KMS-11 (cell line): ENCODE data around the gene GAL3ST3.

Experiments
- H2AFZ ChIP-seq: fragments of 200-600 bp; sonication (generic); 2 replicates; pipeline ENCODE4 v1.6.1; 2016; ENCODE audit warnings: antibody characterized with exemption, mixed run types, low read depth
- H3K27ac ChIP-seq: fragments of 200-600 bp; sonication (generic); 2 replicates; pipeline ENCODE4 v1.6.1; 2016; ENCODE audit warnings: mild to moderate bottlenecking, mixed run types
- H3K27me3 ChIP-seq: fragments of 200-600 bp; sonication (generic); 2 replicates; pipeline ENCODE4 v1.6.1; 2017; ENCODE audit warnings: mild to moderate bottlenecking, low read depth, mixed run types, moderate library complexity; ENCODE audit not compliant: insufficient read depth
- H3K36me3 ChIP-seq: fragments of 200-600 bp; sonication (generic); 2 replicates; pipeline ENCODE4 v1.6.1; 2017; ENCODE audit warnings: mild to moderate bottlenecking, mixed run types; ENCODE audit not compliant: insufficient read depth
- H3K4me1 ChIP-seq: fragments of 200-600 bp; sonication (generic); 2 replicates; pipeline ENCODE4 v1.6.1; 2016; ENCODE audit warnings: mild to moderate bottlenecking, low read depth, mixed run types; ENCODE audit not compliant: poor library complexity, severe bottlenecking
- H3K4me2 ChIP-seq: fragments of 200-600 bp; sonication (generic); 2 replicates; pipeline ENCODE4 v1.7.0; 2016; ENCODE audit warnings: mild to moderate bottlenecking, mixed run types
- H3K4me3 ChIP-seq: fragments of 200-600 bp; sonication (generic); IDR thresholded peaks from 2 replicates; pipeline ENCODE4 v1.6.1; 2017; ENCODE audit warnings: low read depth, low read length, mixed read lengths; ENCODE audit not compliant: insufficient read depth
- H3K79me2 ChIP-seq: fragments of 200-600 bp; sonication (generic); 2 replicates; pipeline ENCODE4 v1.6.1; 2016; ENCODE audit warnings: low read depth, mixed run types; ENCODE audit not compliant: insufficient read depth
- H3K9ac ChIP-seq: fragments of 200-600 bp; sonication (generic); 2 replicates; pipeline ENCODE4 v1.6.1; 2016; ENCODE audit warnings: mild to moderate bottlenecking, mixed run types
- H4K20me1 ChIP-seq: fragments of 200-600 bp; sonication (generic); 2 replicates; pipeline ENCODE4 v1.6.1; 2016; ENCODE audit warnings: mild to moderate bottlenecking, mixed run types; ENCODE audit not compliant: insufficient read depth
- CTCF ChIP-seq: fragments of 200-600 bp; sonication (generic); conservative IDR thresholded peaks from 2 replicates; pipeline ENCODE4 v1.6.1; 2017; ENCODE audit warnings: low read depth, mild to moderate bottlenecking, antibody characterized with exemption, low read length, moderate library complexity, mixed read lengths

GAL3ST3 gene

GRCh38 chr11:66051371-66051765 is 2.4 kb upstream of the GAL3ST3 start:
- Histone ChIP-seq H4K20me1 (no peaks in the 10 kb centered on the region), H3K4me3 (no peak overlapping the region), H3K79me2 (peaks cover 42% of the 10 kb centered on the region), H3K4me2 (peak overlapping the region; percentile 99), H3K27ac (peak overlapping the region; percentile 59), H3K9ac (peak overlapping the region; percentile 61; the same call in 1 of the 2 replicates), H3K36me3 (peaks cover 12% of the 10 kb centered on the region; the same call in 1 of the 2 replicates), H3K27me3 (no peaks in the 10 kb centered on the region), H2AFZ (peak overlapping the region; percentile 76), H3K4me1 (peaks cover 37% of the 10 kb centered on the region)
- TF ChIP-seq CTCF = no peak

- Histone ChIP-seq H2AFZ (peak overlapping the region; percentile 76; the same call in 1 of the 2 replicates), H3K4me3 (no peak overlapping the region), H3K9ac (peak overlapping the region; percentile 61; the same call in 1 of the 2 replicates), H3K79me2 (peaks cover 36% of the 10 kb centered on the region), H3K4me2 (peak overlapping the region; percentile 99; the same call in 1 of the 2 replicates), H3K4me1 (peaks cover 37% of the 10 kb centered on the region), H3K27ac (peak overlapping the region; percentile 59; the same call in 1 of the 2 replicates), H3K36me3 (peaks cover 8% of the 10 kb centered on the region; the same call in 1 of the 2 replicates), H4K20me1 (no peaks in the 10 kb centered on the region), H3K27me3 (no peaks in the 10 kb centered on the region)
- TF ChIP-seq CTCF = no peak
These were observed 1.7 kb upstream of the GAL3ST3 start for GRCh38 chr11:66050581-66051231.

GRCh38 chr11:66047541-66048365 is 1.2 kb downstream of the GAL3ST3 start:
- H3K4me1 ChIP-seq = peaks cover 35% of the 10 kb centered on the region
- no peaks in the 10 kb centered on the region for H3K36me3 ChIP-seq
- H3K4me2 ChIP-seq = no peak overlapping the region
- no peak overlapping the region for H3K4me3 ChIP-seq
- no peak overlapping the region for H3K9ac ChIP-seq
- H3K27me3 ChIP-seq = no peaks in the 10 kb centered on the region
- no peak for TF ChIP-seq CTCF
- no peak overlapping the region for H3K27ac ChIP-seq
- H2AFZ ChIP-seq = no peak overlapping the region
- H4K20me1 ChIP-seq = no peaks in the 10 kb centered on the region
- H3K79me2 ChIP-seq = peaks cover 6% of the 10 kb centered on the region

- Histone ChIP-seq H2AFZ (no peak overlapping the region), H3K4me2 (no peak overlapping the region), H3K79me2 (no peaks in the 10 kb centered on the region), H3K27ac (no peak overlapping the region), H4K20me1 (no peaks in the 10 kb centered on the region), H3K27me3 (no peaks in the 10 kb centered on the region), H3K4me3 (no peak overlapping the region), H3K9ac (no peak overlapping the region), H3K36me3 (no peaks in the 10 kb centered on the region), H3K4me1 (peaks cover 35% of the 10 kb centered on the region)
- TF ChIP-seq CTCF = no peak
These were observed 2.1 kb downstream of the GAL3ST3 start for GRCh38 chr11:66046901-66047300.
